Fibroblast of skin of right biceps (primary cell): ENCODE data around the gene THSD4.
"Not testable (repeated sequence)": the region's sequence is repeated elsewhere in the genome, so short reads cannot be mapped to it uniquely, and the experiment has no call there.

ENCODE experiments used
- DNase-seq: peaks from one replicate; pipeline ENCODE4 v3.0.0-alpha.2; 2013

Gene THSD4

DNA sequence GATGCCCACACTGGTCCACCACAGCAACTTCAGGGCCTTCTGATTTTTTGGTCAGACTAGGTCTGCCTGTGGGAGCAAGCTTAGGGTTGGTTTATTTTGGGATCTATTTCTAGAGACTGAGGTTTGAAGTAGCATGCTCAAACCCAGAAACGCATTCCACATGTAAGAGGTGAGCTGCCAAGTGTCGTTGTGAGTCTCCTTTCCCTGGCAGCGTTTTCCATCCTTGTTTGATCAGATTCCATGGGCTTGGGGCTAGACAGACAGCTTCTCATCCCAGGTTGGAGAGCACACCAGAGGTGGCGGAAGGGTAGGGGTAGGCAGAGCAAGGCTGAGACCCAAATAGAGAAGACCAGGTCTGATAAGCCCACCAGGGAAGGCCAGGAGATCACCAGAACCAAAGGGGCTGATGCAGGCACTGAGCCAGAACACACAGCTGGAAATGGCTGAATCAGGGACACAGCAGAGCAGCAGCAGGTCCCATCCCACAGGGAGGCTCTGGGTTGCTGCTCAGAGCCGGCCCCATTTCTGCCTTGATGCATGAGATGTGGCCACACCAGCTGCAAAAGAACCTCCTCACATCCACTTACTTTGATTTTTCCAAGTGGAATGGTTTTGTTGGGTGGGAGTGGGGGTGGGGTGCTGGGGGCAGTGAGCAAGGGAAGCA, 186.8 kb downstream of the THSD4 start:
- peak; percentile 44 for DNase-seq

DNA sequence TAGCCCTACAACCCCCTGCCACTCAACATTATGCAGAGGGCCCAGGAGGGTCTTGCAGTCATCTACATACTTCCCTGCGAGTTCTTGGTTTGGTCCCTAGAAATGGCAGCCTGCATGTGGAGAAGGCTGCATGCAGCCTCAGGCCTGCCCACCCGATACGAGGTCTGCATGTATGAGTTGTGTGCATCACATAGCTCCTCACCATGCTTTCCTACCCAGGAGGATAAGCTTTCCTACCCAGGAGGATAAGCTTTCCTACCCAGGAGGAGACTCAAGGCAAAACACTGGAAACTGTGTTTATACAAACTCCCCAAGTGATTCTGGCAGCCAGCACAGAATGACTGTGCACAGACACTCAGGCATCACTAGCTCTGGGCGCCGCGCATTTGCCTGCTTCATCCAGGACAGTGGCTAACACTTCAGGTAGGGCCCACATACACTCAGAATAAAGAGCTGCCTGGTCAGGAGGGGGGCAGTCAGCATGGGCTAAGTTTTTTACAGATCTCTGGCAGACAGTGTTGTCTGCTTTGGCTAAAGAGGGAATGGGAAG, 187.7 kb downstream of the THSD4 start:
- no peak for DNase-seq

DNA sequence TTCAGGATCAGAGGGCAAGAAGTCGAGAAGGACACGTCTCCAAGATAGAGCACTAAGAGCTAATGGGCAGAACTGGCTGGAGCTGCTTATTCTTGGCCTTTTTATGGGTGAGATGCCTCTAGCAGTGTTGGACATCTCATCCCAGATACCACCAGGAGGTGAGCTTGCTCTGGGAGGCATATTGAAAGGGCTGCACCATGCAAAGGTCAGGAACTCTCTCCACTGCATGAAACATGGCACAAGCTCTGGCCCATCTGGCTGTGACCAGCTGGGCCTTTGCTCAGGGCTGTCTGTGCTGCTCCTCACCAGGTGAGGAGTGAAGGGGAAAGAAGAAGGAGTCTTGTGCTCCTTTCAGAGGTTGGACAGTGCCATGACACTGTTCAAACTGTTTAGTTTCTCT, 188.7 kb downstream of the THSD4 start:
- DNase-seq, result no peak

- no peak for DNase-seq
Observed at GRCh38 chr15:71304681-71305080, 189.4 kb downstream of the THSD4 start.

DNA sequence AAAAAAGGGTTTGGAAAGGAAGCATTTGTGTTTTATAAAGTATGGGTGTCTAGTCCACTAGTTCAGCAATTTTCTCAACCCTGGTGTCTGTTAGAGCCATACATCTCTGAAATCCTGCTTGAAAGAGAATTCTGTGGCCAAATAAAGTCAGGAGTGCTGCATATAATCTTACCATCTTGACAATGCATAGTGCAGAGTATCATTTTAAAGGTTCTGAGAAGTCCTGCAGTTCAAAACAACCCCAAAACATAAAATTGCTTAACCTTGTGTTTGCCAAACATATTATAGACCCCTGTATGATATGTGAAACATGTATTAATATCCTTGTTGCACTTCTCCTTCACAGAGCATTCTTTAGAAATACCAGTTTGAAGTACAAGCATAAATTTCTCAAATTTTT, 191.3 kb downstream of the THSD4 start:
- no peak for DNase-seq

DNA sequence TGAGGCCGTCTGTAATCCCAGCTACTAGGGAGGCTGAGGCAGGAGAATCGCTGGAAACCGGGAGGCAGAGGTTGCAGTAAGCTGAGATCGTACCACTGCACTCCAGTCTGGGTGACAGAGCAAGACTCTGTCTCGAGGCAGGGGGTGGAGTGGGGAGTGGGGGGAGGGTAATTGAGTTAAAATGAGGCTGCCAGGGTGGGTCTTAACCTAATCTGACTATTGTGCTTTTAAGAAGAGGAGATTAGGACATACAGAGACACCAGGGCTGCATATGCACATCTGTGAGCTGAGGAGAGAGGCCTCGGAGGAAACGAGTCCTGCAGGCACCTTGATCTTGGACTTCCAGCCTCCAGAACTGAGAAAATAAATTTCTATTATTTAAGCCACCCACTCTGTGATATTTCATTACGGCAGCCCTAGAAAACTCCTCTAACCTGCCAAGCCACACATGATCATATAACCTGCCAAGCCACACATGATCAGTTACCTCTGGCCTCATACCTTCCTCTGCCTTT, 197.0 kb downstream of the THSD4 start:
- no peak for DNase-seq

GRCh38 chr15:71312731-71313460, 197.6 kb downstream of the THSD4 start:
- no peak for DNase-seq

DNA sequence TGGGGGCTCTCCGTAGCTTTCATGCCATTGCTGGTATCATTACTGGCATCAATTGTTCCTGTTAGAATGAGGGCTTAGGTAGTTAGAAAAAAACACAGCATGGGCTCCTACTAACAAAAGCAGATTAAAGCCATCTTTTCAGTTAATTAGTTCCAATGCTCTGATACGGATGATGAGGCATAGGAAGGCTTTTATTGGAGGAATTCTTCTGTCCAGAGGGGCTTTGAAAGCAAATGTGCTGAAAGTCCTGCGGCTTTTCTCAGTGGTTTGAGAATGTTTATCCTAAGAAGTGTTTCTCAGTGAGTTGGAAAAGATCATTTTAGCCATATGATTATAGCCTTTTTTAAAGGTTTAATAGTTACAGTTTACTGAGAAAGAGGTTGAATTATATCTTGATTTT, 198.5 kb downstream of the THSD4 start:
- DNase-seq, result peak; percentile 50

GRCh38 chr15:71314956-71315537, 199.8 kb downstream of the THSD4 start:
- no peak for DNase-seq

DNA sequence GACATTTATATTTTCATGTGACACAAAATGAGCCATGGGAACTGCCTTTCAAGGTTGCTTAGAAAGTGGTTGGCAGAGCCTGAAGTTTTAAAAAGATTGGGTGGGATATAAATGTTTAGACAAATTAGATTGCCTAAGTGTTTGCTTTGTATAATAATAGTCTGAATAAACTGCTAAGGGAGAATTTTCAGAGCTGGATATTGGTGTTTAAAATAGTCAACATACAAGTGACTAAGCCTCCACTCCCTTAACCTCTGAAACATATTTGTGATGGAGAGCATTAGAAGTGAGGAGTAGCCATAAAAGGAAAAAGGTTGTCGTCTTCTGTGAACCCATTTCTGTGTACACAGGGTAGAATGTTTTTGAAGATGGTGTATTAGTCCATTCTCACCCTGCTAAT, 201.6 kb downstream of the THSD4 start:
- no peak for DNase-seq

DNA sequence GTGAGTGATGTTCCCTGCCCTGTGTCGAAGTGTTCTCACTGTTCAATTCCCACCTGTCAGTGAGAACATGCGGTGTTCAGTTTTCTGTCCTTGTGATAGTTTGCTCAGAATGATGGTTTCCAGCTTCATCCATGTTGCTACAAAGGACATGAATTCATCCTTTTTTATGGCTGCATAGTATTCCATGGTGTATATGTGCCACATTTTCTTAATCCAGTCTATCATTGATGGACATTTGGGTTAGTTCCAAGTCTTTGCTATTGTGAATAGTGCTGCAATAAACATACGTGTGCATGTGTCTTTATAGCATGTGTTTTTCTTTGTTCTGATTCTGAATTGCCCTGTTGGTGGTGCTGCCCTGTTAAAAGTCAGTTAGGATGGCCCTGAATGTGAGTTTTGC, 204.2 kb downstream of the THSD4 start:
- not testable (repeated sequence) for DNase-seq

DNA sequence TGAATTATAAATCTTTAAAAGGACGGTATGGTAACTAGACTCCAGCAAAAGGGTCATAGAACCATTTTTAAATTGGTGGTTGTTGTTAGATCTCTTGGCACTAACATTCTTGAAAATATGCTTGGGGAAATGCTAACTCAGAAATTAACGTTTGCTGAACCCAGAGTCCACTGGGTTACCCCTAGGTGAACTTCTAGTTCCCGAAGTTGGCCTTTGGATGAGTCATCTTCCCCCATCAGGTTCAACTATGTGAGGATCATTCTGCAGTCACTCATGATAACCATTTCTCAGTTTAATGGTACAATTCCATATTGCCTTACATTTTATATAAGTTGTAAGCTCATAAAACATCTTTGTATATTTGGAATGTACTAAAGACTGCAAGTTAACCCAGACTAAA, 204.7 kb downstream of the THSD4 start:
- no peak for DNase-seq

DNA sequence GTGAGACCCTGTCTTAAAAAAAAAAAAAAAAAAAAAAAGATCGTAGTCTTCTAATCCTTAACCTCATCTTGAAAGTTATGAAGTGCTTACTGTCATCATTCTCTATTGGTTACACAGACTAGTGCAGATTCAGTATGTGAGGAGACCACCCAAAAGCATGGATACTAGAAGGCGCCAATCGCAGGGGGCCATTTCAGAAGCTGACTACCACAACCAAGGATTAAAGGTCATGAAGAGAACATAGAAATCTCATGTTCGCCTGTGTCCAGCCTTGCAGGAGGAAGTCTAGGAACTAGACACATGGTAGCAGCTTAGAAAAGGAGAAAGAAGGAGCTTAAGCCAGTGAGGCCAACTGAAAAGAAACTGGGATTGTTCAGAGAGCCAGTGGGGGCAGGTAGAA, 207.8 kb downstream of the THSD4 start:
- DNase-seq, result no peak

DNA sequence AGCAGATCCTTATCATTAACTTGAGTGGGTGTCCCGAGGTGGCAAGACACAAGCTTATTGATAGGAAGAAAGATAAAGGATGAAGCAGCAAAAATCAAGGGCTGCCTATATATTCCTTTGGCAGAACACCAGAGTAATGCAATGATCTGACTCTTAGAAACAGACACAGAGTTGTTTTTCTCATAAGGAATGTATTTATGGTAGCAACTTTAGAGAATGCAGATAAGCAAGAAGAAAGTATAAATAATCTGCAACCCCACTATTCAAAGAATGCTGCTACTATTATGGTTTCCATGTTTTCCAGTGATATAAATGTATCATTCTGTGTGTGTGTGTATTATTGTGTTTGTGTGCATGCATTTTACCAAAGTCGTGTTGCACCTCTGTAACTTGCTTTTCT, 208.3 kb downstream of the THSD4 start:
- DNase-seq, result peak; percentile 16

DNA sequence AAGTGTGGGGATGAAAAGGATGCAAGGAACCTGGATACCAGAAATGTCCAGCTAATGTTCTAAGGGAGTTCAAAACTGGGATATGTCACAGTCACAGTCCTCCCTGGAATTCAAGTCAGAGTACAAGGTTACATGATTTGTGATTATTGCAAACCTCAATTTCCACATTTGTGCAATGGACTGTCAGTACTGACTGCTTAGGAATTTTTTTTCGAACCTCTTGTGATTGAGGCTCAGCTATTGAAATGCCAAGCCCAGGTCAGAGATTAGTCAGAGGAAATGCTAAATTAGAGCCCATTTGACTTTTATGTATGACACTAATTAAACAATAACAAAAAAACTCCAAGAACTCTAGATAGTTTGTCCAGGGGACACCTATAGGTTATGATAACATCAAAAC, 210.2 kb downstream of the THSD4 start:
- DNase-seq, result peak; percentile 78

- no peak for DNase-seq
Observed at GRCh38 chr15:71328453-71328852, 213.2 kb downstream of the THSD4 start.

- peak; percentile 55 for DNase-seq
Observed at GRCh38 chr15:71329041-71329440, 213.8 kb downstream of the THSD4 start.

DNA sequence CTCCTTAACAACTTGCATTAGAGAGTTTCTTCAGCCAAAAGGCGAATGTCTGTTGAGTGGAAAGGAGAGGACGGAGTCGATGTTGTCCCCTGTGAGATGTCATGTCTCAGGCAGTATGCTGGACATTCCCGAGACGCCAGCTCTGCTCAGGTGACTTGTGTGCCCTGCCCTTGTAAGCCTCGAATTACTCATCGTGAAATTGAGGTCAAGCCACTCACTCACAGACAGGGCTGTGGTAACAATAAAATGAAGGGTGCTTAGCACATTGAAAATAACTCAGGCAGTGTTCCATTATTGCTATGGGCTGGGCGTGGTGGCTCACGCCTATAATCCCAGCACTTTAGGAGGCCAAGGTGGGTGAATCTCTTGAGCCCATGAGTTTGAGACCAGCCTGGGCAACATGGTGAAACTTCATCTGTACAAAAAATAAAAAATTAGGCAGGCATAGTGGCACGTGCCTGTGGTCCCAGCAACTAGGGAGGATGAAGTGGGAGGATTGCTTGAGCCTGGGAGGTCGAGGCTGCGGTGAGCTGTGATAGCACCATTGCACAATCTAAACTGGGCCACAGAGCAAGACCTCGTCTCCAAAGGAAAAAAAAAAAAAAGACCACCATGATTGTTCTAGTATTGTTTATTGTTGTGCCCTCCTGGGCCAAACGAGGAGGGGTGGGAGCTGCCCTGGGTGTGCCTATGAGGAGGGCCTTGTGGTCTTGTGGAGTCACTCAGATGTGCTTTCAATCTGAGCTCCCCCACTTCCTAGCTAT, 214.4 kb downstream of the THSD4 start:
- peak; percentile 50 for DNase-seq

- no peak for DNase-seq
Observed at GRCh38 chr15:71330638-71331162, 215.4 kb downstream of the THSD4 start.

DNA sequence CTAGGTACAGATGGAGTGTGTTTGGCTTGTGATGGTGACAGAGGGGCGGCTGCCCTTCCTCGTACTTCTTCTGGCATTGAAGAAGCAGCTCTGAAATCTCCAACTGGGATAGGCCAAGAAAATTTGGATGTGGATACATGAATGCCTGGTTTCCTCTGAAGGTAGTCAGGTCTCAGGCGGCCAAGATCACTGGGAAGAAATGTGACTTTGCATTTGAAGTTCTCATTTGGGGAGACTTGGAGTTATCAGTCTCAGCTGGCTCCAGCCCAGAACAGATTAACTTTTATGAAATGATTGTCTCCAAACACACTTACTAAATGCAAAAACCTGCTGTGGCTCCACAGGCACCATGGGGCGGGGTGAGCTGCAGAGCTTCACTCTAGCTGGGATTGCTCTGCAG, 215.9 kb downstream of the THSD4 start:
- DNase-seq, result no peak

DNA sequence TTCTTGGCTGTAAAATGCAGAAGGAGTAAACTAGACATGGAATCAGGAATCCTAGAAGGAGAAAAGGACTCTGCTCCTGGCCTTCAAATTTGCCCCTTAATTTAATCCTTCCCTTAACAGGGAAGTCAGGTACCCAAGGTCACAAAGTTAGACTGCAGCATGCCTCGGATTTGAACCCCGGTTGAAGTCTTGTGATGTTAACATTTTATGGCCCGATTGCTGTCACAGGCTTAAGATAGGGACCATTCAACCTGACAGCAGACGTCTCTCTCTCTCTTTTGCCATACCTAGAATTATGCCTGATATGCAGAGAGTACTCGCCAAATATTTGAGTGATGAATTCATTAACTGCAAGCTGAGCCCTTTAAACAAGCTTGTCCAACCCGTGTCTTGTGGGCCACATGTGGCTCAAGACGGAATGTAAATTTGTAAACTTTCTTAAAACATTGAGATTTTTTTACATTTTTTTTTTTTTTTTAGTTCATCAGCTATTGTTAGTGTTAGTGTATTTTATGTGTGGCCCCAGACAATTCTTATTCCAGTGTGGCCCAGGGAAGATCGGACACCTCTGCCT, 217.2 kb downstream of the THSD4 start:
- DNase-seq, result peak; percentile 53

DNA sequence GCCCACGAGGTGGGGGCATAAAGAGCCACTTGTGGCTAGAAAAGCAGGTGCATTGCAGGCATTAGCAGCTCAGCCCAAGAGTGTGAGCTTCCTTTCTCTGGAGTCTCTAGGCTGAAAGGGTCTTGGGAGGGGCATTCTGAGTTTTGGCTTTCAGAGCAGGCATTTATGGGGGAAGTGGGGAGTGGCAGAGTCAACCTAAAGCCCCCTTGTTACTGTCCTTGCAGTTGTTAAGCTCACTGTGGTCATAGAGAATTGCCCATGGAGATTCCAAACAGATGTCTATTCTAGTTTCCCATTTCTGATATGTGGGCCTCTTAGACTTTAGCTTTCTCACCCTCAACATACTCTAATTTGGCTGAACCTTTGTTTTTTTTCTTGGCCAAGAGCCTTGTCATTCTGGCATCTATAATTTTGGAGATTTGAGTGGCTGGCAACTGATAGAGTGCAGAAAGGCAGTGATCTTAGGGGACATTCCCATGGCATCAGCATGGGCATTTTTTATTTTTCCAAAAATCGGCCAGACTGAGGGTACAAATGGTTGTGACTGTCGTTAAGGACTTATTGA, 217.9 kb downstream of the THSD4 start:
- DNase-seq, result no peak
